A549 (cell line): Measurements from ENCODE around the gene COL8A1. TPM values are rescaled to one million over a fixed set of nuclear protein-coding genes. Genes with fewer than 3 reads are reported as not detected.

Experiments used
- ATAC-seq, 2 experiments: fragments of 200-7000 bp in 1 of 2; fragments of >200 bp in 1 of 2; cut with Nextera tagmentation in 1 of 2; cut with Tn5 transposase in 1 of 2; 3 replicates each; pipeline versions ENCODE4 v1.8.0 to v1.9.1; 2018 to 2020; ENCODE audit warnings: mild to moderate bottlenecking in 1 of 2, moderate library complexity in 1 of 2
- CTCF ChIA-PET: fragments of 300-600 bp; sonication (Branson Sonifier 250); formaldehyde crosslinking; extraction: SDS; loops from one replicate; lab custom pipeline; 2021; ENCODE audit warnings: antibody characterized with exemption, inconsistent platforms; lab: Yijun Ruan, JAX
- POLR2A ChIA-PET: fragments of 350-600 bp; formaldehyde crosslinking; extraction: SDS; loops from one replicate; lab custom pipeline; 2021; ENCODE audit warnings: antibody characterized with exemption, inconsistent platforms; lab: Yijun Ruan, JAX
- DNase-seq, 2 experiments: peaks; one replicate each; pipeline versions ENCODE4 v3.0.0 to v3.0.0-alpha.2; 2011 to 2016; ENCODE audit warnings: low read depth in 1 of 2, low spot score in 1 of 2
- FAIRE-seq: peaks from 2 replicates; lab custom pipeline; 2011; peaks lifted over from hg19 to GRCh38; lab: Jason Lieb, UNC
- H3K27ac ChIP-seq, 2 experiments: fragments of >200 bp; sonication (Bioruptor Twin); formaldehyde crosslinking; 3 replicates each; pipeline ENCODE4 v1.5.1; 2016 to 2017
- H3K4me1 ChIP-seq: fragments of >200 bp; sonication (Bioruptor Twin); formaldehyde crosslinking; 3 replicates; pipeline ENCODE4 v1.6.1; 2016
- H3K4me2 ChIP-seq: fragments of >200 bp; sonication (Bioruptor Twin); formaldehyde crosslinking; 3 replicates; pipeline ENCODE4 v1.6.1; 2016
- H3K4me3 ChIP-seq: fragments of >200 bp; sonication (Bioruptor Twin); formaldehyde crosslinking; 3 replicates; pipeline ENCODE4 v1.5.1; 2016
- H3K9me3 ChIP-seq: fragments of >200 bp; sonication (Bioruptor Twin); formaldehyde crosslinking; 3 replicates; pipeline ENCODE4 v1.6.1; 2016
- CBX2 ChIP-seq: fragments of 200-600 bp; sonication (generic); IDR thresholded peaks from 2 replicates; pipeline ENCODE4 v1.6.1; 2016; ENCODE audit warnings: low read depth, mild to moderate bottlenecking, borderline replicate concordance
- CHD2 ChIP-seq: fragments of 150-350 bp; IDR thresholded peaks from 2 replicates; pipeline ENCODE4 v1.6.1; 2014; ENCODE audit warnings: low read length; ENCODE audit not compliant: partially characterized antibody
- EP300 ChIP-seq, 2 experiments: fragments of >200 bp; sonication (Bioruptor Twin); formaldehyde crosslinking; IDR thresholded peaks; 2 replicates in 1 of 2; 3 replicates in 1 of 2; pipeline ENCODE4 v1.6.1; 2016 to 2017
- FOXS1 ChIP-seq: fragments of 250-450 bp; sonication (Bioruptor Pico); IDR thresholded peaks from 2 replicates; pipeline ENCODE4 v1.5.0; 2020; ENCODE audit warnings: mild to moderate bottlenecking, moderate library complexity
- GATA3 ChIP-seq: IDR thresholded peaks from 2 replicates; pipeline ENCODE4 v1.6.1; 2012; ENCODE audit warnings: borderline replicate concordance
- HOXB13 ChIP-seq: fragments of 250-450 bp; sonication (Bioruptor Pico); IDR thresholded peaks from 2 replicates; pipeline ENCODE4 v1.5.0; 2020; ENCODE audit warnings: low read depth, mild to moderate bottlenecking, moderate library complexity
- HOXB5 ChIP-seq: fragments of 250-450 bp; sonication (Bioruptor Pico); IDR thresholded peaks from 2 replicates; pipeline ENCODE4 v1.5.0; 2020; ENCODE audit warnings: mild to moderate bottlenecking, moderate library complexity
- KDM1A ChIP-seq: fragments of 200-600 bp; sonication (generic); IDR thresholded peaks from 2 replicates; pipeline ENCODE4 v1.6.1; 2016; ENCODE audit warnings: low read depth, mild to moderate bottlenecking
- MAFK ChIP-seq: fragments of 450-650 bp; IDR thresholded peaks from 2 replicates; pipeline ENCODE4 v1.6.1; 2014; ENCODE audit not compliant: partially characterized antibody
- NPAS2 ChIP-seq: fragments of 250-450 bp; sonication (Bioruptor Pico); IDR thresholded peaks from 2 replicates; pipeline ENCODE4 v1.8.0; 2022; ENCODE audit warnings: mild to moderate bottlenecking, moderate library complexity, borderline replicate concordance
- NR3C1 ChIP-seq: fragments of >200 bp; sonication (Bioruptor Twin); formaldehyde crosslinking; IDR thresholded peaks from 3 replicates; pipeline ENCODE4 v1.6.1; 2017
- PHF8 ChIP-seq: fragments of 200-600 bp; sonication (generic); IDR thresholded peaks from 2 replicates; pipeline ENCODE4 v1.6.1; 2016; ENCODE audit warnings: low read depth, mild to moderate bottlenecking, antibody characterized with exemption, moderate library complexity, borderline replicate concordance
- POLR2A ChIP-seq: IDR thresholded peaks from 2 replicates; pipeline ENCODE4 v1.6.1; 2012; ENCODE audit warnings: mild to moderate bottlenecking, low read length
- POLR2AphosphoS2 ChIP-seq: conservative IDR thresholded peaks from 2 replicates; pipeline ENCODE4 v1.6.1; 2012; ENCODE audit warnings: low read length, improper control_type of control experiment, inconsistent platforms
- RAD21 ChIP-seq, 2 experiments: fragments of >200 bp in 1 of 2; sonication (Bioruptor Twin) in 1 of 2; formaldehyde crosslinking in 1 of 2; IDR thresholded peaks in 1 of 2; conservative IDR thresholded peaks in 1 of 2; 2 replicates in 1 of 2; 3 replicates in 1 of 2; pipeline ENCODE4 v1.6.1; 2012 to 2018; ENCODE audit warnings: inconsistent platforms in 1 of 2
- RCOR1 ChIP-seq: fragments of 150-350 bp; IDR thresholded peaks from 2 replicates; pipeline ENCODE4 v1.6.1; 2014; ENCODE audit warnings: antibody characterized with exemption, low read length, low read depth
- TP53 ChIP-seq: fragments of 250-450 bp; sonication (Bioruptor Pico); IDR thresholded peaks from 2 replicates; pipeline ENCODE4 v1.5.0; 2021; ENCODE audit warnings: mild to moderate bottlenecking, moderate library complexity
- ZC3H11A ChIP-seq: fragments of 450-650 bp; IDR thresholded peaks from 2 replicates; pipeline ENCODE4 v1.6.1; 2014; ENCODE audit warnings: antibody characterized with exemption, mild to moderate bottlenecking
- ZFP36 ChIP-seq: fragments of 450-650 bp; IDR thresholded peaks from 2 replicates; pipeline ENCODE4 v1.6.1; 2014; ENCODE audit warnings: borderline replicate concordance; ENCODE audit not compliant: partially characterized antibody
- ZNF302 ChIP-seq: fragments of 250-450 bp; sonication (Bioruptor Pico); IDR thresholded peaks from 2 replicates; pipeline ENCODE4 v1.9.0; 2021; ENCODE audit warnings: inconsistent platforms, mild to moderate bottlenecking, moderate library complexity
- WGBS: methylation state at CpG from one replicate; pipeline ENCODE4 v1.1.6; 2017; ENCODE audit errors: missing lambda C conversion rate; 5-methylcytosine and 5-hydroxymethylcytosine counted together
- polyA plus RNA-seq, 4 experiments: library from polyadenylated mRNA; depleted of rRNA in 3 of 4; stranded (reverse); fragments of >200 nt; fragmentation: RNase III in 1 of 4; extraction: RNeasy Plus Mini Kit Qiagen cat#74134 plus additional on column Dnase treatment in 1 of 4; gene quantifications; 2 replicates in 3 of 4; 3 replicates in 1 of 4; pipeline ENCODE4 v1.2.3, GENCODE V29; 2011 to 2017
- TF ChIP-seq, protein P1 (sequence below): fragments of 250-450 bp; sonication (Bioruptor Pico); IDR thresholded peaks from 2 replicates; pipeline ENCODE4 v1.5.0; 2020; ENCODE audit warnings: low read depth, mild to moderate bottlenecking, moderate library complexity
- TF ChIP-seq, protein P2 (sequence below): fragments of >200 bp; sonication (Bioruptor Twin); formaldehyde crosslinking; IDR thresholded peaks from 3 replicates; pipeline ENCODE4 v1.6.1; 2016
- TF ChIP-seq, protein P3 (sequence below): fragments of >200 bp; sonication (Bioruptor Twin); formaldehyde crosslinking; IDR thresholded peaks from 2 replicates; pipeline ENCODE4 v1.6.1; 2016
- TF ChIP-seq, protein P4 (sequence below): IDR thresholded peaks from 2 replicates; pipeline ENCODE4 v1.6.1; 2012; ENCODE audit warnings: low read depth, borderline replicate concordance

Gene COL8A1
- polyA plus RNA-seq, 2 of the 4 experiments (the other 2 are of a cell fraction), result not detected

DNA sequence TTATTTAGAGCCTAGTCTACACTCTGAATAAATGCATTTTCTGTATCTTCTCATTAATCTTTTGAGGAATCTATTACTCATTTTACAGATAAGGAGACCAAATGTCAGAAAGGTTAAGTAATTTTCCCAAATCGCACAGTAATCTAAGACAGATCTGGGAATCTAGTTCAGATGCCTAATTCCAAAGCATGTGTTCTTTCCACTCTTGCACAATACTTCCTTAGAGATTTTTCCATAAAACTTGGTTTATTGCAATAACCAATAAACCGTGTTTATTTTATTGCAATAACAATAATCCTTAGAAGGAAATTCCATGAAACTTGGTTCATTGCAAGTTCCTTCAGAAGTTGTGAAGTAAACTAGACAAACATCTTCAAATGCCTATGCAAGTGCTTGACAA lies 17.4 kb upstream of the COL8A1 start:
- POLR2A ChIA-PET, result no interaction called here
- H3K4me3 ChIP-seq, result no peak overlapping the region
- TF ChIP-seq CBX2 (no peak), EP300 (IDR thresholded peaks at IDR 0.05) (no peak), MAFK (no peak), PHF8 (no peak), KDM1A (no peak), ZNF302 (CRISPR knock-in tag) (no peak), RCOR1 (no peak), POLR2A (no peak), ZC3H11A (no peak), HOXB5 (no peak), NPAS2 (CRISPR knock-in tag) (no peak), HOXB13 (no peak), GATA3 (no peak), NR3C1 (no peak), FOXS1 (CRISPR knock-in tag) (no peak), ZFP36 (no peak)
- TF ChIP-seq, protein P1, sequence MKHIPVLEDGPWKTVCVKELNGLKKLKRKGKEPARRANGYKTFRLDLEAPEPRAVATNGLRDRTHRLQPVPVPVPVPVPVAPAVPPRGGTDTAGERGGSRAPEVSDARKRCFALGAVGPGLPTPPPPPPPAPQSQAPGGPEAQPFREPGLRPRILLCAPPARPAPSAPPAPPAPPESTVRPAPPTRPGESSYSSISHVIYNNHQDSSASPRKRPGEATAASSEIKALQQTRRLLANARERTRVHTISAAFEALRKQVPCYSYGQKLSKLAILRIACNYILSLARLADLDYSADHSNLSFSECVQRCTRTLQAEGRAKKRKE (CRISPR knock-in tag), result no peak
- TF ChIP-seq, protein P2, sequence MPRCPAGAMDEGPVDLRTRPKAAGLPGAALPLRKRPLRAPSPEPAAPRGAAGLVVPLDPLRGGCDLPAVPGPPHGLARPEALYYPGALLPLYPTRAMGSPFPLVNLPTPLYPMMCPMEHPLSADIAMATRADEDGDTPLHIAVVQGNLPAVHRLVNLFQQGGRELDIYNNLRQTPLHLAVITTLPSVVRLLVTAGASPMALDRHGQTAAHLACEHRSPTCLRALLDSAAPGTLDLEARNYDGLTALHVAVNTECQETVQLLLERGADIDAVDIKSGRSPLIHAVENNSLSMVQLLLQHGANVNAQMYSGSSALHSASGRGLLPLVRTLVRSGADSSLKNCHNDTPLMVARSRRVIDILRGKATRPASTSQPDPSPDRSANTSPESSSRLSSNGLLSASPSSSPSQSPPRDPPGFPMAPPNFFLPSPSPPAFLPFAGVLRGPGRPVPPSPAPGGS, result no peak
- TF ChIP-seq, protein P3, sequence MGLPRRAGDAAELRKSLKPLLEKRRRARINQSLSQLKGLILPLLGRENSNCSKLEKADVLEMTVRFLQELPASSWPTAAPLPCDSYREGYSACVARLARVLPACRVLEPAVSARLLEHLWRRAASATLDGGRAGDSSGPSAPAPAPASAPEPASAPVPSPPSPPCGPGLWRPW, result no peak
- 23% methylated on average over 2 of the region's 2 CpGs for WGBS
- no peak for DNase-seq
- no peak overlapping the region for H3K27ac ChIP-seq
- FAIRE-seq, result no peak
- no peak overlapping the region for H3K4me2 ChIP-seq
- no peaks in the 10 kb centered on the region for H3K9me3 ChIP-seq
- H3K4me1 ChIP-seq, result no peaks in the 10 kb centered on the region
- CTCF ChIA-PET, result no interaction called here
- ATAC-seq, result no peak

DNA sequence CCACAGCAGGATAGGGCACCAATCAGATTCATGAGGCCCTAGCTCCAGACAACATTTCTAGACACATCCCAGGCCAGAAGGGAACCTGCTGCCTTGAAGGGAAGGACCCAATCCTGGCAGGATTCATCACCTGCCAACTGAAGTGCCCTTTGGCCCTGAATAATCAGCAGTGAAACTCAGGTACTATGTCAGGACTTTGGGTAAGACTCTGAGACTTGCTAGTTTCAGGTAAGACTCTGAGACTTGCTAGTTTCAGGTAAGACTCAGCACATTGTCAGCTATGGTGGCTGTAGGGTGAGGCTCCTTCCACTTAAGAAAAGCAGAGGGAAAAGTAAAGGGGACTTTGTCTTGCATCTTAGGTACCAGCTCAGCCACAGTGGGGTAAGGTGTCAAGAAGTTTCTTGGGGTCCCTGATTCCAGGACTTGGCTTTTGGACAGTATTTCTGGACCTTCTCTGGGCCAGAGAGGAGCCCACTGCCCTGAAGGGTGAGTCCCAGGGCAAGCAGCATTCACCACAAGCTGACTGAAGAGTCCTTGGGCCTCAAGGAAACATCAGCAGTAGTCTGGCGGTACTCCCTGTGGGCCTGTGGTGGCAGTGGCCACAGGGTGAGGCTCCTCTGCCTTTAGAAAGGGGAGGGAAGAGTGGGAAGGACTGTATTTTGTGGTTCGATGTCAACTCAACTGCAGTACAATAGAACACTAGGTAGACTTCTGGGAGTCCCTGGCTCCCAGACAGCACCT lies 13.7 kb upstream of the COL8A1 start:
- FAIRE-seq (no peak), ATAC-seq (no peak), DNase-seq (no peak)
- Histone ChIP-seq H3K4me2 (no peak overlapping the region), H3K9me3 (no peaks in the 10 kb centered on the region), H3K27ac (no peak overlapping the region), H3K4me3 (no peak overlapping the region), H3K4me1 (no peaks in the 10 kb centered on the region)
- whole genome bisulfite sequencing, result 51% methylated on average over 2 of the region's 2 CpGs
- ChIA-PET POLR2A (no interaction called here), CTCF (interaction anchor here (0.6 kb wide), 1 partner anchor 208 kb away, joined by 3 read pairs; no protein-coding TSS in a partner anchor)
- TF ChIP-seq CHD2 (no peak), HOXB13 (no peak), POLR2AphosphoS2 (no peak), GATA3 (no peak), TP53 (no peak), NR3C1 (no peak), RAD21 (conservative IDR thresholded peaks at IDR 0.05 in 1 of 2, IDR thresholded peaks at IDR 0.05 in 1 of 2) (no peak), ZNF302 (CRISPR knock-in tag) (no peak)
- TF ChIP-seq, protein P4, sequence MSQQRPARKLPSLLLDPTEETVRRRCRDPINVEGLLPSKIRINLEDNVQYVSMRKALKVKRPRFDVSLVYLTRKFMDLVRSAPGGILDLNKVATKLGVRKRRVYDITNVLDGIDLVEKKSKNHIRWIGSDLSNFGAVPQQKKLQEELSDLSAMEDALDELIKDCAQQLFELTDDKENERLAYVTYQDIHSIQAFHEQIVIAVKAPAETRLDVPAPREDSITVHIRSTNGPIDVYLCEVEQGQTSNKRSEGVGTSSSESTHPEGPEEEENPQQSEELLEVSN, result no peak
